Activated CD4-positive, alpha-beta memory T cell treated with anti-CD3 and anti-CD28 coated beads, Interleukin-2, amount 10 ng/mL, durations not matched to agents 7 days and 5 days (primary cell): Measurements from ENCODE around the gene PRRT3. TPM values are rescaled to one million over a fixed set of nuclear protein-coding genes. Genes with fewer than 3 reads are reported as not detected.

Source experiments
- CTCF ChIA-PET: fragments of 350-600 bp; sonication (Branson Sonifier 250); formaldehyde crosslinking; loops from one replicate; lab custom pipeline; 2021; ENCODE audit warnings: antibody characterized with exemption, inconsistent platforms; lab: Charles Lee
- POLR2A ChIA-PET: fragments of 350-600 bp; sonication (Branson Sonifier 250); formaldehyde crosslinking; loops from one replicate; lab custom pipeline; 2021; ENCODE audit warnings: antibody characterized with exemption; lab: Charles Lee
- DNase-seq: peaks from one replicate; pipeline ENCODE4 v3.0.0-alpha.2; 2020
- H3K27ac Mint-ChIP-seq: one replicate; pipeline ENCODE4 v1.8.0; 2021; ENCODE audit warnings: mild to moderate bottlenecking, mixed read lengths
- H3K27me3 Mint-ChIP-seq: one replicate; pipeline ENCODE4 v1.8.0; 2021; ENCODE audit warnings: mixed read lengths
- H3K36me3 Mint-ChIP-seq: one replicate; pipeline ENCODE4 v1.8.0; 2021; ENCODE audit warnings: low read depth, mixed read lengths
- H3K4me1 Mint-ChIP-seq: one replicate; pipeline ENCODE4 v1.8.0; 2021; ENCODE audit warnings: mixed read lengths
- H3K4me3 Mint-ChIP-seq: one replicate; pipeline ENCODE4 v1.8.0; 2021; ENCODE audit warnings: mild to moderate bottlenecking, mixed read lengths
- H3K9me3 Mint-ChIP-seq: one replicate; pipeline ENCODE4 v1.8.0; 2021; ENCODE audit warnings: mixed read lengths
- total RNA-seq, 2 experiments: library from RNA; stranded (reverse); gene quantifications; one replicate each; pipeline ENCODE4 v1.2.3, GENCODE V29; 2021

PRRT3 gene
- total RNA-seq, 2 experiments from 2014 or later, result 5.4 to 6.1 TPM

DNA sequence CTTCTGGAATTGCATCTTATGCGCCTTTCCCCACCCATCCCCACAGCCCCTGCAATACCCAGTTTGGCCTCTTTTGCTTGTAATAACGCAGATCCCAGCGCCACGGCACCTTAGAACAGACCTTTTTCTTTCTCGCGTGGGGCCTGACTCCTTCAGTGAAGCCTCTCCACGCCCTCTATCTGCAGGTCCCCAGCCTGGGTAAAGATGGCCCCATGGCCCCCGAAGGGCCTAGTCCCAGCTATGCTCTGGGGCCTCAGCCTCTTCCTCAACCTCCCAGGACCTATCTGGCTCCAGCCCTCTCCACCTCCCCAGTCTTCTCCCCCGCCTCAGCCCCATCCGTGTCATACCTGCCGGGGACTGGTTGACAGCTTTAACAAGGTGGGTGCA lies 18.0 kb downstream of the PRRT3 start:
- peaks cover 18% of the 10 kb centered on the region for H3K36me3 Mint-ChIP-seq
- peak overlapping the region; percentile 96 for H3K4me3 Mint-ChIP-seq
- H3K27me3 Mint-ChIP-seq, result no peaks in the 10 kb centered on the region
- H3K27ac Mint-ChIP-seq, result peak overlapping the region; percentile 91
- POLR2A ChIA-PET, result interaction anchor here (1.2 to 5.8 kb wide), 13 partner anchors 10 to 387 kb away, joined by 3 to 57 read pairs (median 16); partner anchors contain the start of genes ARPC4, BRPF1, EMC3 and IL17RE
- no peaks in the 10 kb centered on the region for H3K9me3 Mint-ChIP-seq
- CTCF ChIA-PET, result interaction anchor here (0.8 to 5.7 kb wide), 12 partner anchors 13 to 387 kb away, joined by 3 to 87 read pairs (median 7); partner anchors contain the start of genes EMC3, FANCD2, IL17RC and JAGN1
- peaks cover 40% of the 10 kb centered on the region for H3K4me1 Mint-ChIP-seq
- peak; percentile 31 for DNase-seq

DNA sequence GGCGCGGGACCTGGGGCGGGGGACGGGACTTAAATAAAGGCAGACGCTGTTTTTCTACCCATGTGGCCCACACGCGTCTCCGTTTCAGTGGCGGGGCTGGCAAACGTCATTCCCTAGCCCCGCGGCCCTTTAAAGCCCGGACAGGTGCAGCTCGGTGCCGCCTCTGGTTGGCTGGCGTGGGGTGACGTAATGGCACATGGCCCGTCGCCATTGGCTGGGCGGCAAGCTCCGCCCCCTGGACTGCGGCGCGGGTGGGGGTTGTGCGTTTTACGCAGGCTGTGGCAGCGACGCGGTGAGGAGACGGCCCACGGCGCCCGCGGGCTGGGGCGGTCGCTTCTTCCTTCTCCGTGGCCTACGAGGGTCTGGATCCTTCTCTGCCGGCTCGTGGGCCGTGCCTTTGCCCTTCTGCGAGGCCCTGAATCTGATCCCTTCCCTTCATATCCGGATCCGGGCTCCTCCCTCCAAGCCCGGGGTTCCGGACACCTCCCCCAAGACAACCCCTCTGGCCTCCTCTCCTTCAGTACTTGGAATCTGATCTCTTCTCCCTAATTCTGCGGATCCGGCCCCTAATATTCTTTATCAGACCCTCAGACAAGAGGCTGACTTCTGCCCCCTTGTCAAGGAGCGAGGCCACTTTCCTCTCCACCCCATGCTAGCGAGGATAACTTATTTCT lies 18.5 kb downstream of the PRRT3 start, which contains the start of gene CRELD1:
CRELD1 (plus strand) TSS at position 274 of the 674 bp plus-strand sequence. CDS start 605 bp downstream, outside the sequence.
- peaks cover 40% of the 10 kb centered on the region for H3K4me1 Mint-ChIP-seq
- H3K36me3 Mint-ChIP-seq, result peaks cover 18% of the 10 kb centered on the region
- H3K9me3 Mint-ChIP-seq, result no peaks in the 10 kb centered on the region
- no peaks in the 10 kb centered on the region for H3K27me3 Mint-ChIP-seq
- POLR2A ChIA-PET, result interaction anchor here (0.9 to 5.8 kb wide), 26 partner anchors 10 to 388 kb away, joined by 3 to 57 read pairs (median 6); partner anchors contain the start of genes ARPC4, BRPF1, CAMK1 and EMC3
- CTCF ChIA-PET, result interaction anchor here (0.6 to 5.7 kb wide), 36 partner anchors 9 to 481 kb away, joined by 3 to 87 read pairs (median 5); partner anchors contain the start of genes ARPC4, EMC3, FANCD2 and IL17RC
- H3K4me3 Mint-ChIP-seq, result peak within 1 kb of the TSS; percentile 96
- DNase-seq, result peak; percentile 97
- H3K27ac Mint-ChIP-seq, result peak within 1 kb of the TSS; percentile 91

DNA sequence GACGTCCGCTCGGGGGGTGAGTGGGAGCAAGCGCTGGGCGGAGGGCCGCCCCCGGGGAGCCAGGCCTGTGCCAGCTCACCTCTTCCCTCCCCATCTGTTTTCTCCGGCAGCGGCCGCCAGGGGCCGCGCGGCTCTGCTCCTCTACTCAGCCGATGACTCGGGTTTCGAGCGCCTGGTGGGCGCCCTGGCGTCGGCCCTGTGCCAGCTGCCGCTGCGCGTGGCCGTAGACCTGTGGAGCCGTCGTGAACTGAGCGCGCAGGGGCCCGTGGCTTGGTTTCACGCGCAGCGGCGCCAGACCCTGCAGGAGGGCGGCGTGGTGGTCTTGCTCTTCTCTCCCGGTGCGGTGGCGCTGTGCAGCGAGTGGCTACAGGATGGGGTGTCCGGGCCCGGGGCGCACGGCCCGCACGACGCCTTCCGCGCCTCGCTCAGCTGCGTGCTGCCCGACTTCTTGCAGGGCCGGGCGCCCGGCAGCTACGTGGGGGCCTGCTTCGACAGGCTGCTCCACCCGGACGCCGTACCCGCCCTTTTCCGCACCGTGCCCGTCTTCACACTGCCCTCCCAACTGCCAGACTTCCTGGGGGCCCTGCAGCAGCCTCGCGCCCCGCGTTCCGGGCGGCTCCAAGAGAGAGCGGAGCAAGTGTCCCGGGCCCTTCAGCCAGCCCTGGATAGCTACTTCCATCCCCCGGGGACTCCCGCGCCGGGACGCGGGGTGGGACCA lies 19.2 kb downstream of the PRRT3 start:
- no peaks in the 10 kb centered on the region for H3K27me3 Mint-ChIP-seq
- H3K36me3 Mint-ChIP-seq, result peaks cover 18% of the 10 kb centered on the region
- peak overlapping the region; percentile 91 for H3K27ac Mint-ChIP-seq
- peak; percentile 89 for DNase-seq
- ChIA-PET CTCF (interaction anchor here (0.6 to 5.7 kb wide), 50 partner anchors 9 to 620 kb away, joined by 3 to 87 read pairs (median 4); partner anchors contain the start of genes ARPC4, CAMK1, EMC3 and FANCD2), POLR2A (interaction anchor here (0.7 to 5.8 kb wide), 35 partner anchors 9 to 412 kb away, joined by 3 to 57 read pairs (median 5); partner anchors contain the start of genes ARPC4, BRK1, BRPF1 and CAMK1)
- H3K4me1 Mint-ChIP-seq, result peaks cover 40% of the 10 kb centered on the region
- H3K4me3 Mint-ChIP-seq, result peak overlapping the region; percentile 96
- H3K9me3 Mint-ChIP-seq, result no peaks in the 10 kb centered on the region

DNA sequence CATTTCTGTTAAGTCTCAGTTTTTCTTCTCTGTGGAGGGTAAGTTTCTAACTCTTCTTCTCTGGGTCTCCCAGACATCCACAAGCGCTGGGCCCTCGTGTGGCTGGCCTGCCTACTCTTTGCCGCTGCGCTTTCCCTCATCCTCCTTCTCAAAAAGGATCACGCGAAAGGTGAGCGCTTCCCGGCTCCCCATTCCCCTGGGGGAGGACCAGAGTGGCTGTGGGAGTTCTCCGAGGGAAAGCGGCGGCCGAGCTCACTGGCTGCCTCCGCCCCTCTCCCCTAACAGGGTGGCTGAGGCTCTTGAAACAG lies 19.7 kb downstream of the PRRT3 start:
- H3K4me3 Mint-ChIP-seq, result peak overlapping the region; percentile 96
- DNase-seq, result no peak
- H3K27me3 Mint-ChIP-seq, result no peaks in the 10 kb centered on the region
- peak overlapping the region; percentile 91 for H3K27ac Mint-ChIP-seq
- CTCF ChIA-PET, result interaction anchor here (0.7 to 5.7 kb wide), 40 partner anchors 9 to 621 kb away, joined by 3 to 87 read pairs (median 5); partner anchors contain the start of genes ARPC4, CAMK1, EMC3 and FANCD2
- peaks cover 16% of the 10 kb centered on the region for H3K36me3 Mint-ChIP-seq
- no peaks in the 10 kb centered on the region for H3K9me3 Mint-ChIP-seq
- peaks cover 40% of the 10 kb centered on the region for H3K4me1 Mint-ChIP-seq
- POLR2A ChIA-PET, result interaction anchor here (0.7 to 5.8 kb wide), 27 partner anchors 9 to 412 kb away, joined by 3 to 57 read pairs (median 5); partner anchors contain the start of genes ARPC4, BRK1, BRPF1 and CAMK1

DNA sequence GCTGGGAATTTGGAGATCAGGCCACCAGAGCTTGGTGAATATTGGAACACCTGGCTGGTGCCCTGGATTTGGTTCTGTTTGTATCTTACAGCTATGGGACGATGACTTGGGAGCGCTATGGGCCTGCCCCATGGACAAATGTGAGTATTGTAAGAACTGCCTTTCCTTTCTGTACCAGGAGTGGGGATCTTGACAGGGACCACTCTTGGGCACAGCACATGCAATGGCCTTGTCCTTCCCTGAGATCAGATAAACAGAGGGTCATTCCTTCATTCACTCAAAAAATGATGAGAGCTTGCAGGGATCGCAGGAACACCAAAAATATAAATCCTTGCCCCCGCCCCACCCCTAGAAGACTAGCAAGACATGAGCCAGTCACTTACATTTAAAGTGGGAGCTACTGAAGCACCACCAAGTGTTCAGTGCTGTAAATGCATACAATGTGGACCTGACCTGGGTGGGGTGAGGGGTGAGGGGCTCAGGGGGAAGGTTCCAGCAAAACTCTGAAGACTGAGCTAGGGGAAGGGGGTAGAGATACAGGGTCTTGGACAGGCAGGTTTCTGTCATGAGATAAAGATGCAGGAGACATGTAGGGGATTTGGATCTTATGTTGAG lies 21.3 kb downstream of the PRRT3 start:
- CTCF ChIA-PET, result interaction anchor here (1.1 to 5.7 kb wide), 11 partner anchors 10 to 426 kb away, joined by 3 to 87 read pairs (median 5); partner anchors contain the start of genes IL17RC, JAGN1 and SEC13
- DNase-seq, result no peak
- no peak overlapping the region for H3K4me3 Mint-ChIP-seq
- peaks cover 8% of the 10 kb centered on the region for H3K36me3 Mint-ChIP-seq
- H3K27me3 Mint-ChIP-seq, result no peaks in the 10 kb centered on the region
- H3K27ac Mint-ChIP-seq, result no peak overlapping the region
- H3K4me1 Mint-ChIP-seq, result peaks cover 35% of the 10 kb centered on the region
- no peaks in the 10 kb centered on the region for H3K9me3 Mint-ChIP-seq
- POLR2A ChIA-PET, result interaction anchor here (0.9 to 5.8 kb wide), 8 partner anchors 10 to 390 kb away, joined by 3 to 51 read pairs (median 3); partner anchors contain the start of genes ARPC4, IL17RE, JAGN1 and PRRT3

DNA sequence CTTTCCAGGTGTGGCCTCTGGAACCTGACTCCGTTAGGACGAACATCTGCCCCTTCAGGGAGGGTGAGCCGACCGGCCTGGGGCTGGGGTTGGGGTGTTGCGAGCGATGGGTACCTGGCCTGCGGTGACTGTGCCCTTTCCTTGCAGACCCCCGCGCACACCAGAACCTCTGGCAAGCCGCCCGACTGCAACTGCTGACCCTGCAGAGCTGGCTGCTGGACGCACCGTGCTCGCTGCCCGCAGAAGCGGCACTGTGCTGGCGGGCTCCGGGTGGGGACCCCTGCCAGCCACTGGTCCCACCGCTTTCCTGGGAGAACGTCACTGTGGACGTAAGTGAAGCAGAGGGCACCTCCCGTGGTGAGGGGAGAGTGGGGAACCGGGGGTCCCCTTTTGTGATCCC lies 24.1 kb downstream of the PRRT3 start:
- Mint-ChIP-seq H3K9me3 (no peaks in the 10 kb centered on the region), H3K4me1 (peaks cover 13% of the 10 kb centered on the region), H3K36me3 (no peaks in the 10 kb centered on the region), H3K4me3 (no peak overlapping the region), H3K27ac (no peak overlapping the region), H3K27me3 (peaks cover 17% of the 10 kb centered on the region)
- POLR2A ChIA-PET, result no interaction called here
- no peak for DNase-seq
- CTCF ChIA-PET, result no interaction called here

DNA sequence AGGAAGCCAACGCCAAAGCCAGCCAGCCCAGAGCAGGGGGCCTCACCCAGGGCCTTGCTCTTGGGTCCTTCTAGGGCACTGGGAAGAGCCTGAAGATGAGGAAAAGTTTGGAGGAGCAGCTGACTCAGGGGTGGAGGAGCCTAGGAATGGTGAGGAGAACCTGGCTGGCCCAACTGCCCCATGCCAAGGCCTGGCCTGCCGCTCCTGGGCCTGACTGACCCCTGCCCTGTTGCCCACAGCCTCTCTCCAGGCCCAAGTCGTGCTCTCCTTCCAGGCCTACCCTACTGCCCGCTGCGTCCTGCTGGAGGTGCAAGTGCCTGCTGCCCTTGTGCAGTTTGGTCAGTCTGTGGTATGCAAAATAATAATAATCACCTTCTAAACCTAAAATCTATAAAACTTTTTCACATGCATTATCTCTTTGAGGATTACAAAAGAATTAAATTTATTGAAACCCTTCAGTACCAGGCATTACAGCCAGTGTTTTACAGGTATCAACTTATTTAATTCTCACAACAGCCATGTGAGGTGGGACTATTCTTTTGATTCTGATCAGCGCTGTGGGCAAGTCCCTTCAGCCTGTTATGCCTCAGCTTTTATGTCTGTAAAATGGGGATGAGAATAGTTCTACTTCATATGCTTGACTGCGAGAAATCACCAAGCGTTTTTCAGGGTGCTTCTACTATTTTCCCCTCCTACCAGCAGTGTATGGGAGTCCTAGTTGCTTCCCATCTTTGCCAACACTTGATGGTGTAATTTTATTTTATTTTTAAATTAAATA lies 33.8 kb downstream of the PRRT3 start:
- no peak overlapping the region for H3K4me3 Mint-ChIP-seq
- no peak for DNase-seq
- no peaks in the 10 kb centered on the region for H3K36me3 Mint-ChIP-seq
- CTCF ChIA-PET, result no interaction called here
- peaks cover 14% of the 10 kb centered on the region for H3K27me3 Mint-ChIP-seq
- POLR2A ChIA-PET, result interaction anchor here (1.8 kb wide), 1 partner anchor 14 kb away, joined by 7 read pairs; the partner anchor contains the start of gene CRELD1
- no peaks in the 10 kb centered on the region for H3K9me3 Mint-ChIP-seq
- H3K27ac Mint-ChIP-seq, result no peak overlapping the region
- peaks cover 9% of the 10 kb centered on the region for H3K4me1 Mint-ChIP-seq

DNA sequence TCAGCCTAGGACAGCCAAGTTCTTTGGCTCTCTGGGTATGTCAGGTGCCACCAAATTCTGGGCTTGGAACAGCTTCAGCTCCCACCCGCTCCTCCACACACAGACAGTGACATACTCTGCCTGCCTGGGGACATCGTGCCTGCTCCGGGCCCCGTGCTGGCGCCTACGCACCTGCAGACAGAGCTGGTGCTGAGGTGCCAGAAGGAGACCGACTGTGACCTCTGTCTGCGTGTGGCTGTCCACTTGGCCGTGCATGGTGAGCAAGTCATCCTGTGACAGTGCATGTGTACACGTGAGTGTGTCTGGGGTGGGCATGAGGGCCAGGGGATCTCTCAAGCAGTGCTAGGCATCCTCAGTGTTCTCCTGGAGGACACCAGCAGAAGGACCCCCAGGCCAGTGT lies 34.4 kb downstream of the PRRT3 start:
- Mint-ChIP-seq H3K27me3 (peaks cover 12% of the 10 kb centered on the region), H3K4me3 (no peak overlapping the region), H3K36me3 (no peaks in the 10 kb centered on the region), H3K9me3 (no peaks in the 10 kb centered on the region), H3K4me1 (peaks cover 9% of the 10 kb centered on the region), H3K27ac (no peak overlapping the region)
- DNase-seq, result no peak
- POLR2A ChIA-PET, result interaction anchor here (1.8 kb wide), 1 partner anchor 15 kb away, joined by 7 read pairs; the partner anchor contains the start of gene CRELD1
- CTCF ChIA-PET, result no interaction called here

DNA sequence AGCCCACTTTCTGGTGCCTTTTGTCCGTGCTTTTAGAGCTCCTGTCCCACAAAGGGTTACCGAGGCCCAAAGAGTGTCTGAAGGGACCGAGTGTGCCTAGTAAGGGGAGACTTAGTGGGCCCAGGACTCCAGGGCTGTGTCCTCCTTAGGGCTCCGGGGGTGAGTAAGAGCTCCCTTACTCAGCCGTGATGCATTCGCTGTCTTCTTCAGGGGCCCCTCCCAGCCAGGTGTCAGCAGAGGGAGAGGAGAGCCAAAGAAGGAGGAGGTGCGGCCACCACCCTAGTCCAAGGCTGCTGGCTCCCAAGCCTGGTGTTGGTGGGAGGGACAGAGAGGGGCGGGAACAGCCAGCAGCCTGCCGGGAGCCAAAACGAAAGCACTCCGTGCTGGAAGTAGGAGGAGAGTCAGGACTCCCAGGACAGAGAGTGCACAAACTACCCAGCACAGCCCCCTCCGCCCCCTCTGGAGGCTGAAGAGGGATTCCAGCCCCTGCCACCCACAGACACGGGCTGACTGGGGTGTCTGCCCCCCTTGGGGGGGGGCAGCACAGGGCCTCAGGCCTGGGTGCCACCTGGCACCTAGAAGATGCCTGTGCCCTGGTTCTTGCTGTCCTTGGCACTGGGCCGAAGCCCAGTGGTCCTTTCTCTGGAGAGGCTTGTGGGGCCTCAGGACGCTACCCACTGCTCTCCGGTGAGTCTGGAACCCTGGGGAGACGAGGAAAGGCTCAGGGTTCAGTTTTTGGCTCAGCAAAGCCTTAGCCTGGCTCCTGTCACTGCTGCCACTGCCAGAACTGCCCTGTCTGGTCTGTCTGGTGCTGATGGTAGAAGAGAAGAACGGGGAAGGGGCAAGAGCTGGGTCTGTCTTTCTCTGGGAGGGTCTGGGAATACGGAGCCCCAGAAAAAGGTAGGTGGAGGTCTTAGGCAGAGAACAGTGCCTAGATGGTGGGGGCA lies 35.2 kb downstream of the PRRT3 start, which contains the start of gene IL17RC:
IL17RC (plus strand) TSS at position 365 of the 947 bp plus-strand sequence; CDS start at position 583, 218 bp downstream.
- DNase-seq, result no peak
- no peak within 1 kb of the TSS for H3K27ac Mint-ChIP-seq
- peaks cover 13% of the 10 kb centered on the region for H3K27me3 Mint-ChIP-seq
- H3K36me3 Mint-ChIP-seq, result peaks cover 4% of the 10 kb centered on the region
- peaks cover 3% of the 10 kb centered on the region for H3K9me3 Mint-ChIP-seq
- H3K4me1 Mint-ChIP-seq, result peaks cover 15% of the 10 kb centered on the region
- peak within 1 kb of the TSS; percentile 58 for H3K4me3 Mint-ChIP-seq
- ChIA-PET POLR2A (interaction anchor here (1.5 to 1.8 kb wide), 3 partner anchors 15 to 124 kb away, joined by 4 to 7 read pairs (median 5); partner anchors contain the start of genes ARPC4, CRELD1, JAGN1 and TADA3), CTCF (interaction anchor here (7.5 kb wide), 1 partner anchor 15 kb away, joined by 51 read pairs; the partner anchor contains the start of gene CRELD1)

DNA sequence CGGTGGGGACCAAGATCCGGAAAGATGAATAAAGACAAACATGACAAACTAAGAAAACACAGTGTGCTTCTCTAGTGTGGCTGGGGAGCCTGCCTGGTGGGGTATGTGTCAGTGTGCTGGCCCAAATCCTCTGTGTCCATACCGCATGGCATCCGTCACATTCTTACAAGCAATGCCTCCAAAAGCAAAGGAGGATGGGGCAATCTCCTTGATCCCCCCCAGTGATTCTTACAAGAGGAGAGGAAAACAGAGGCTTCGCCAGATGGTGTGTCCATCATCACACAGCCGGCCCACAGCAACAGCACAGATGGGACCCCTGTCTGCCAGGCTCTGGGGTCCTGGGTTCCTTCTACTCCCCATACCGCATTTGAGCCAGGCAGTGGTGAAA lies 35.9 kb downstream of the PRRT3 start:
- Mint-ChIP-seq H3K36me3 (peaks cover 4% of the 10 kb centered on the region), H3K4me1 (peaks cover 17% of the 10 kb centered on the region), H3K9me3 (peaks cover 3% of the 10 kb centered on the region), H3K4me3 (peak overlapping the region; percentile 44), H3K27me3 (peaks cover 14% of the 10 kb centered on the region), H3K27ac (no peak overlapping the region)
- ChIA-PET CTCF (interaction anchor here (7.5 kb wide), 1 partner anchor 16 kb away, joined by 51 read pairs; the partner anchor contains the start of gene CRELD1), POLR2A (interaction anchor here (1.5 to 3.8 kb wide), 4 partner anchors 16 to 124 kb away, joined by 4 to 17 read pairs (median 6); partner anchors contain the start of genes ARPC4, CRELD1, JAGN1 and TADA3)
- no peak for DNase-seq
